HPDE6-E6E7 (cell line): ENCODE results near the gene AKIRIN2.

Experiments
- DNase-seq: peaks from one replicate; pipeline ENCODE4 v3.0.0; 2011; ENCODE audit warnings: missing footprints; ENCODE audit errors: extremely low spot score

Gene AKIRIN2

DNA sequence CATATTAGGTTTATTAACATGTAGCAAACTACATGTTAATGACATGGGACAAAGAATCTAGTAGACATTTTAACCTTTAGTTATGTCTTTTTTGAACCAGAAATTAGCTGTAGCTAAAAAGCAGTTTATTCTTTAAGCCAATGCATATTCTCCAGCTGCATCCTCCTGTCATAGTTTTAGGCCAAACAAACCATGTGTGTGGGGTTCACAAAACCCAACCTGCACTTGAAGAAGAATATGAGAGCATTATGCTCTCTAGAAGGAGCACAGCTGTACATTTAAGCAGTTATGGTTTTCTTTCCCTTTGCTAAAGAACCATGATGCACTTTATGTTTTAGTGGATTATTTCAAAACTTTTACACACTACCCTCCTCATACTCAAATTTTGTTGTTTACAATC, 46.2 kb downstream of the AKIRIN2 start:
- DNase-seq, result no peak

DNA sequence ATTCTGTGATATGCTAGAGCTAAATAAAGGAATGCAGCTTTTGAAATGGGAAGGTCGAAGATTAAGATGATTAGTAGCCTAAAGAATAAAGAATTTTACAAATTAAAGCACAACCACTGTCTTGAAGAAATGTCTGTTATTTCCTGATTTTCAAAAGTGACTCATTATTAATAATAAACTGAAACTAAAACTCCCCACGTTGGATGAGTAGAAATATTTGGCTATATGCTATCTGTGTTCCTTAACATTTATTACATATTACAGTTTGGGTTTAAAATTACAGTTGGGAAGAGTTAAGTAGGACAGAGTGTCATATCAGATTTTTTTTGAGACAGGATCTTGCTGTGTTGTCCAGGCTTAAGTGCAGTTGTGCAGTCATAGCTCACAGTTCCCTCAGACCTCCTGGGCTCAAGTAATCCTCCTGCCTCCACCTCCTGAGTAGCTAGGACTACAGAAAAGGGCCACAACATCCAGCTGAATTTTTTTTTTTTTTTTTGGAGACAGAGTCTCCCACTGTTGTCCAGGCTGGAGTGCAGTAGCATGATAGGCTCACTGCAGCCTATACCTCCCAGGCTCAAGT, 47.1 kb downstream of the AKIRIN2 start:
- DNase-seq, result no peak

DNA sequence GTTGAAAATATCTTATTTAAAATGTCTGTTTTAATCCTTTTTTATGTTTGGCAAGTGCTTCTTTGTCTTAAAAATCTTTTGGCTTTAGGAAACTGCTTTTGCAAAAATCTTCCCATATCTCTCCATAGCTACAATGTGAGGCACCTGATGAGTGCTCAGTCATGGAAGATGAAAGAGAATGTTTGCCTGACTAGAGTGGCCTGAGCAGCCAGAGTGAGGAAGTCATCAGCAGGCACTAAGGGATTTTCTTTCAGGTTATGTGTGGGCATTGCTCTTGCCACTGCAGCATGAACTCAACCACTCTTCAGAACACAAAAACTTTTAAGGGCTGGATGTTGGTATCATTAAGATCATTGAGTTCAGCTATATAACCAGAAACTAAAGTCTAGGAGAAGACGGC, 47.9 kb downstream of the AKIRIN2 start:
- no peak for DNase-seq

DNA sequence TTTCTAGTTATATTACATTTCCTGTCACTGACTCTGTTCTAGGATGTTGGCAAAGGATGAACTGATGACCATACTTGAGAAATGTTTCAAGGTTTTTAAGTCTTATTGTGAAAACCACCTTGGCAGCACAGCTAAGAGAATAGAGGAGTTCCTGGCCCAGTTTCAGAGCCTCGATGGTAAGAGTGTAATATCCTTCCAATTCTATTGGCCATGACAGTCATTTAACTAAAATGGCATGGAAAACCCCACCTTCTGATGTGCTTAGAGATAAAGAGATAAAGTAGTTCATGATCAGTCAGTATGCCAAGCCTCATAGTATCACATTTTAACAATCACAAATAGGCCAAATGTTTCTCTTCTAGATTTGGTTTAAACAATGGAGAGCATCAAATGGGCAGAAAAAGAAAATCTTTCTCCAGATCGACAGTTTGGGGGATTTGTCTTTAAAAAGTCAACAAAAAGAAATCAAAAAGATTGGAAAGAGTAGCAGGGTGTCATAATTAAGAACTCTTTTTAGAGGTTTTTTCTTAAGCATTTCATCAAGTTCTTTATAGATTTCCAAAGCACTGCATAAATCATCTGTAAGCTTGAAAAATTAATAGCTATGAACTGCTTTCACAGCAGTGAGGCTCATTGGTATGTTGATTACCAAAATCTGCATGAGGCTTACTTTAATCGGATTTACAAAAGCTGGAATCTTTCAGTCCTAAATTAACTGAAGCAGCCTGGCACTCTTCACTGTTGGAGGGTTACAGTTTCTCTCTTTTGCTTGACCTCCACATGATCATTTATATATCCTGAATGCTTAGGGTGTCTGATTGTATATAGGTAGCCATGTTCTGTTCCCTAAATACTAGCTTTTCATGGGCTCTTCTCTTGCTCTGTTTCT, 48.7 kb downstream of the AKIRIN2 start:
- DNase-seq, result no peak

DNA sequence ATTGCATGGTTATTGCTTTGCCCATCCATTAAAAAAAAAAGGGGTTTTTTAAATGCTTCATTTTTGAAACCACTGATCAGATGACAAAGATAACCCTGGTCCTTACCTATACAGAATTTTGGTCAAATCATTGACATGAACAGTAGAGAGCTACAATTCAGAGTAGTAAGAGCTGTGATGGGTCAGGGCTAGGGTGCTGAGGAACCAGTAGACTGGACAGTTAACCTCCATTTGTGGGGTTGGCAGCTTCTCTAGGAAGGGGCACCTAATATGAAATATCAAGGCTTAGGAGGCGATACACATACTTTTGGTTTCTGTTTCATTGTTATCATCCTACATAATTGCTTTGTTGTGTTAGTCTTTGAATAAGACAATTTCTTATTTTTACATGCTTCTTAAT, 57.0 kb downstream of the AKIRIN2 start:
- no peak for DNase-seq

DNA sequence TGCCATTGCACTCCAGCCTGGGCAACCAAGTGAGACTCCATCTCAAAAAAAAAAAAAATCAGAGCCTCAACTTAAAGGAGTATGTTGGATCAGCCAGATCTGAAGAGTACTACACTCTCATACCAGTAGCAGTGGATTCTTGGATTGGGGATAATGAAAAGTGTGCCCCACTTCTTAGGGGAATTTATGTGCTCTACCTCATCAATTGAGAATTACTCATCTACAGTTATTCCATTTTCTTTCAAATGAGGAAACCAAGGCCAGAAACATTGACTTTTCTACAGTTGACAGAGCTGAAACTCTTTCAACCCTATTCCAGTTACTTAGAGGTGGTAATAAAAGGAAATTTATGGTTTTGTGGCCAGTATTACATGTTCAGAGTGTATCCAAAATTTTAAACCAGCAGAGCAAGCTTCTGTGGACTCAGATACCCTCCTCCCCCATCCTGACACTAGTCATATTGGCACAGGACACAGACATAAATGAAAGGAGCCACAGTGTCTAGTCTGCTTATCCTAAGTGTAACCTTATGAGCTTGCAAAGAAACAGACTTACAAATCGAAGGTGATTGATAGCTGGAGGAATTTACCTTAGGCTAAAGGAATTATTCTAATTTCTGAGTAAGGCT, 60.9 kb downstream of the AKIRIN2 start:
- no peak for DNase-seq

DNA sequence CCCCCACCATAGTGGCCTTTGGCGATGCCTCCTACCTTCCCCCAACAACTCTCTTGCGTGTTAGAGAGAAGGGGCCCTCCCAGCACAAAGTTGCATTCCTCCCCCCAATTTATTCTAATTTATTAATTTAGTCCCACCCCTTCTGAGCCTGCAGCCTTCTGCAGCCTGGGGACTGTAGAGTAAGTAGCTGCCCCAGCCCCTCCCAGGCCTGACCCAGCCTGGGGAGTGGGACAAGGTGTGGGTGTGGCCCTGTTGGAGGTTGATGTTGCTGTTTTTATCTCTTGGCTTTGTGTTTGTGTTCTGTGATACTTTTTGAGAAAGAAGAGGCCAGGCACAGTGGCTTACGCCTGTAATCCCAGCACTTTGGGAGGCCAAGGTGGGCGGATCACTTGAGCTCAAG, 62.7 kb downstream of the AKIRIN2 start:
- DNase-seq, result no peak

DNA sequence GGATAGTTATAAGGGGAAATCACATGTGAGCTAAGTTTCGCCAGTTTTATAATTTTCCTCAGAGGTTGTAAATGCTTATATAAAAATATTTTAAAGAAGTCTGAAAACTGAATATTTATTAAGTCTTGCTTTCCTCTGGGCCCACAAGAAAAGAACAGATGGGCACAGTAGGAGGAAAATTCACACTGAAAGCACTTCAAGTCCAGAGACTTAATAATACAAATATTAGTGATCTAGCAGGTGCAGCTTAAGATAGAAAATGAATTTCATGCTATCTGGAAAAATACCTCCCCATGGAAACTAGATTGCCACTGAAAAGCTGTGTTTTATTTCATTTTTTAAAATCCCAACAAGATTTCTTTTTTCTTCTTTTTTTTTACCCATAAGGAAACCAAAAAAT, 64.9 kb downstream of the AKIRIN2 start:
- no peak for DNase-seq

DNA sequence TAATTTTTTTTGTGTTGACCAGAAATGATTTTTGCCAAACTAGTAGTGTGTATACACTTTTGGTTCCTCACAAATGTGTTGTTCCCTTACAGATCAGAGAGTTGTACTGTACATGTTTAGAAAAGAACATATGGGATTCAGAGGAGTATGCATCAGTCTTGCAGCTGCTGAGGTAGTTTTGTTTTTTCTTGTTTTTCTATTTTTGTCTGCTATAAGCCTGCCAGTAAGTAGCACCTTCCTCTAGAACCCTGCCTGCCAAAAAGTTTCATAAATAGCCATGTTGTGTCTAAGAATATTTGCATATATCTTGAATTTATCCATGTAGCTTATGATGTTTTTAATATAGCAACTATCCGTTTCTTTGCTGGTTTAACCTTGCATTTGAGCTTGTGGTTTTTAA, 65.7 kb downstream of the AKIRIN2 start:
- no peak for DNase-seq

DNA sequence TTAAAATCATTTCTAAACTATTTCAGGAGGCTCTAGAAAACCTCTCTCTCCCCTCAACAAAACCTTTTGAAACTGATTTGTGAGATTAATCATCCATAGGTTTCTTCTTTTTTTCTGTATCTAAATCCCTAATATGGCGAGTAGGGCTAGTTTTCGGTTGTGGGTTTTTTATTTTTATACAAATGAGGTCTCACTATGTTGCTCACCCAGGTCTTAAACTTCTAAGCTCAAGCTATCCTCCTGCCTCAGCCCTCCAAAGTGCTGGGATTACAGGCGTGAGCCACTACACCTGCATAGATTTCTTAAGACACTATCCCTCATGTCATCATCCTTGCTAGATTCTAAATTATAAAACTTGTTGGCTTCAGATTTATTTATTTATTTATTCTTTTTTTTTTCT, 68.2 kb downstream of the AKIRIN2 start:
- no peak for DNase-seq

DNA sequence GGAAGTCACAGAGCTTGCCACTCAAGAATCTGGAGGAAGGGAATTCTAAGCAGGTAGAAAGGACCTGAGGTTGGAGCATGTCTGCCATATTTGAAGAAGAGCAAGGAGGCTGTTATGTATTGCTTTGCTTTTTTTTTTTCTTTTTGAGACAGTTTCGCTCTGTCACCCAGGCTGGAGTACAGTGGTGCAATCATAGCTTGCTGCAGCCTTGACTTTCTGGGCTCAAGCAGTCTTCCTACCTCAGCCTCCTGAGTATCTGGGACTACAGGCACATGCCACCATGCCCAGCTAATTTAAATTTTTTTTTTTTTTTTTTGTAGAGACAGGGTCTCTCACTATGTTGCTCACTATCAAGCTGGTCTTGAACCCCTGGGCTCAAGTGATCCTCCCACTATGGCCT, 71.3 kb downstream of the AKIRIN2 start:
- no peak for DNase-seq

DNA sequence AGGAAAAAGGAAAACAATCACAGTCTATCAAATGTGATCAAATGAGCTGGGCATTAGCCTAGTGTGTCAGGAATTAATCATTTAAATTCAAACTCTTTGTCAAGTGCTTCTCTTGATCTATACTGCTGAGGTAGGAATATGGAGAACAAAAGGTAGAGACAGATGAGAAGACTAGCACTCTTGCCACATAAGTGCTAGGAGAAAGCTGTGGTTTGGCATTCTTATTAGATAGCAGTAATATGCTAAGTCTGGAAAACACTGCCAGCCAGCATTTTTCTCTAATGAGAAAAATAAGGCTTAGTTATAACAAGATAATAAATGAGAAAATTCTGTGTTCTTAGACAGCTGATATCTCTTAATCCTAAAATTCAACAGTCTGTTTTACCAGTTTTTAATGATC, 73.2 kb downstream of the AKIRIN2 start:
- DNase-seq, result no peak

DNA sequence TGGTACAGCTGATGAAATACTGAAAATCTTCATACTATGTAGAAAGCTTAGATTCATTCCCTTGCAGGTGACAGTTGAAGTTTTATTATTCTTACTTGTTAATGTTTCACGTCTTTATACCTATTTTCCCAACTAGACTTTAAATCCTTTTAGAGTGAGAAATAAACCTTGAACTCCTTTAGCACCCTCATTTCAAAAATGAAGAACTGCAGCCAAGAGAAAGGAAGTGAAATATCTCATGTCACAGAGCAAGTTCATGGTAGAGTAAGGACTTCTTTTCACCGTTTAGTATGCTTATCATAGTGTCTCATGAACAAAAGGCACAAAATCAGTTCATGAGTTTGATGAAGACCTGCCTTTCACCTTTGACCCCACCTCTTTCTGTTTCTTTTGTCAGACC, 73.6 kb downstream of the AKIRIN2 start:
- DNase-seq, result no peak
